ENCODE data around the gene CPTP. TPM values are rescaled to one million over a fixed set of nuclear protein-coding genes. Genes with fewer than 3 reads are reported as not detected.
A peak's percentile ranks its signal among the peaks of the same experiment; 100 is the strongest.

CPTP gene
- total and polyA plus RNA-seq, 2 of the 13 experiments (the other 11 are each of a cell fraction or from before 2014, with no cell fraction given), result 5.5 to 9.3 TPM

DNA sequence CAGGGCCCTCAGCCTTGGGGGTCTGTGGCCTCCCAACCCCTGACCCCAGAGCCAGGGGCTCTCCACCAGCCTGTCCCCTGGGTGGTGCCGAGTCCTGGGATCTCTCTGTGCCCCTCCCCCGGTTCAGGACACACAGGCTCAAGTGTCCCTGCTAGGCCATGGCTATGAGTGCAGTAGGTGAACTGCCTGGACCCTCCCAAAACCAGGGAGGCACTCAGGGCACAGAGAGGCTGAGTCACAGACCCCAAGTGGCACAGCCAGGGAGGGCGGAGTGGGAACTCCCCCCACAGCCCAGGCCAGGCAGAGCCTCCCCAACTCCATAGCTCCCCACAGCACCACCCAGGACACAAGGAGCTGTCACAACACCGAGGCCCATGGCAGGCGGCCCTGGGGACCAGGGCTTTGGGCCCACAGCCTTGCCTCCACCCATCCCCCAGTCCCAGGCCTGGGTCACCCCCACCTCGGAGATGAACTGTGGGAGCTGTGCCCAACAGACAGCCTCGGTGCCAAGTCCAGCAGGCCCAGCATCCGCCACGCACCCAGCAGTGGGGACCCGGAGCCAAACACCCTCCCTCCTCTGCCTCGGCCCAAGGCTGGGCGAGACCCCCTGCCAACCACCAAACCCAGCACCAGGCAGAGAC lies 21.4 kb downstream of the CPTP start:
- TF ChIP-seq NR1H2 (CRISPR knock-in tag; IDR thresholded peaks at IDR 0.05; ENCODE audit: borderline replicate concordance, low read depth), result 0 out of 2 replicates have a peak, but pooled peaks have one; percentile 33
- TF ChIP-seq RBM22 (optimal IDR thresholded peaks at IDR 0.05; ENCODE audit: low read length), result peak; percentile 28
- TF ChIP-seq HNRNPL (IDR thresholded peaks at IDR 0.05; ENCODE audit: low read depth, low read length), result 0 out of 2 replicates have a peak, but pooled peaks have one; percentile 7
- TF ChIP-seq ZNF768 (CRISPR knock-in tag; IDR thresholded peaks at IDR 0.05), result peak; percentile 96
- no peak for TF ChIP-seq ZNF562 (CRISPR knock-in tag; IDR thresholded peaks at IDR 0.05; ENCODE audit: borderline replicate concordance)
- peak; percentile 10 for TF ChIP-seq AGO2 (optimal IDR thresholded peaks at IDR 0.05; ENCODE audit: low read depth, low read length)
- ChIA-PET POLR2A (interaction anchor here (0.9 to 1.4 kb wide), 3 partner anchors 11 to 30 kb away, joined by 4 to 5 read pairs (median 5); partner anchors contain the start of gene AURKAIP1), CTCF (ENCODE audit: low intra/inter-chr PET ratio, low total read pairs) (interaction anchor here (2.5 kb wide), 1 partner anchor 26 kb away, joined by 11 read pairs; no protein-coding TSS in a partner anchor)
- no TSS peak for BruUV-seq (replicated peaks)
- ATAC-seq (no peak), FAIRE-seq (no peak), DNase-seq (ENCODE audit: low spot score) (no peak)
- H4K20me1 ChIP-seq (ENCODE audit: insufficient read depth, low read length), result peaks cover 29% of the 10 kb centered on the region; the same call in 1 of the 2 replicates
- intact Hi-C loops (cut with micrococcal nuclease; ENCODE audit: unreplicated experiment), result loop anchor here (2.0 kb wide), 1 partner anchor 21 kb away; the partner anchor contains the start of genes CPTP and INTS11
- in situ Hi-C loops (cut with HindIII; ENCODE audit: extremely low pct_ligation_motif_present, low pct_unique_long_range_greater_than_20kb), result no loop called here
- H3K9ac ChIP-seq (ENCODE audit: insufficient read depth, low read depth, low read length), result peak overlapping the region; percentile 22; the same call in 1 of the 2 replicates
- peaks cover 48% of the 10 kb centered on the region for H3K79me2 ChIP-seq (ENCODE audit: insufficient read depth, low read length)
- no peaks in the 10 kb centered on the region for H3K27me3 ChIP-seq (ENCODE audit: control insufficient read depth in 1 of 2, insufficient read depth in 2 of 2, low read length in 2 of 2)
- H3K4me3 ChIP-seq (replicated peaks in 1 of 3; ENCODE audit: insufficient read depth in 1 of 3, low read depth in 2 of 3, low read length in 3 of 3), result peak overlapping the region in 1 of 3 experiments; percentile 89; a peak in 1 of 6 replicates
- peaks cover 3 to 9% of the 10 kb centered on the region in 2 experiments for H3K36me3 ChIP-seq (replicated peaks in 1 of 2; ENCODE audit: control insufficient read depth in 1 of 2, insufficient read depth in 2 of 2, low read length in 2 of 2)
- H3K27ac ChIP-seq (ENCODE audit: extremely low read length, insufficient read depth, low read length), result no peak overlapping the region
- H3K4me1 ChIP-seq (ENCODE audit: insufficient read depth, low read length), result peaks cover 42% of the 10 kb centered on the region
- no peaks in the 10 kb centered on the region for H3K9me3 ChIP-seq (ENCODE audit: low read length)
- WGBS (ENCODE audit: low lambda C conversion rate), result 82% methylated on average over 7 of the region's 12 CpGs
- no peak overlapping the region for H2AFZ ChIP-seq (ENCODE audit: low read length)
- peak overlapping the region; percentile 91 for H3K4me2 ChIP-seq (ENCODE audit: low read depth, low read length)

DNA sequence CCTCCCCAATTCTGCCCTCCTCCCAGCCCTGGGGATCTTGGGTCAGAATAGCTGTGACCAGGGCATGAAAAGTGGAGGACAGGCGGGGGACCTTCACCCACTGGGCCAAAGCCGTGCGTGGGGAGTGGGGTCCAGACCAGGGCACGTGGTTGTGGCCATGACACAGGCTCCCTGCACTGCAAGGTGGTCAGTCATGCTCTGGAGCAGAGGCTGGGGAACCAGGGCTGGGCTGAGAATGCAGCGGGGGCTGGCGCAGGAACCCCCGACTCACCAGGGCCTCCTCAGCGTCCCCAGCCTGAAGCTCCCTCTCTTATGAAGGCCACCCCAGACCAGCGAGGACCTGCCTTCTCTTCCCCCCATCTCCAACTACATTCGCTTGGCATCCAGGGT lies 21.9 kb downstream of the CPTP start:
- Histone ChIP-seq H3K4me1 (ENCODE audit: insufficient read depth, low read length) (peaks cover 45% of the 10 kb centered on the region), H3K27ac (ENCODE audit: extremely low read length, insufficient read depth, low read length) (peak overlapping the region; percentile 82), H3K36me3 (replicated peaks in 1 of 2; ENCODE audit: control insufficient read depth in 1 of 2, insufficient read depth in 2 of 2, low read length in 2 of 2) (peaks cover 1 to 4% of the 10 kb centered on the region in 2 experiments; a peak in 3 of 5 replicates), H3K4me3 (replicated peaks in 1 of 3; ENCODE audit: insufficient read depth in 1 of 3, low read depth in 2 of 3, low read length in 3 of 3) (peak overlapping the region in 1 of 3 experiments; percentile 89; a peak in 1 of 6 replicates), H2AFZ (ENCODE audit: low read length) (no peak overlapping the region), H3K9me3 (ENCODE audit: low read length) (no peaks in the 10 kb centered on the region), H3K4me2 (ENCODE audit: low read depth, low read length) (peak overlapping the region; percentile 91), H4K20me1 (ENCODE audit: insufficient read depth, low read length) (peaks cover 29% of the 10 kb centered on the region; the same call in 1 of the 2 replicates), H3K9ac (ENCODE audit: insufficient read depth, low read depth, low read length) (no peak overlapping the region; the same call in 1 of the 2 replicates), H3K79me2 (ENCODE audit: insufficient read depth, low read length) (peaks cover 48% of the 10 kb centered on the region), H3K27me3 (ENCODE audit: control insufficient read depth in 1 of 2, insufficient read depth in 2 of 2, low read length in 2 of 2) (no peaks in the 10 kb centered on the region)
- BruUV-seq (replicated peaks), result TSS peak; percentile 54
- ChIA-PET CTCF (ENCODE audit: low intra/inter-chr PET ratio, low total read pairs) (no interaction called here), POLR2A (interaction anchor here (0.9 to 2.7 kb wide), 6 partner anchors 11 to 86 kb away, joined by 3 to 20 read pairs (median 5); partner anchors contain the start of gene AURKAIP1)
- DNase-seq (ENCODE audit: low spot score) (no peak), ATAC-seq (no peak), FAIRE-seq (no peak)
- in situ Hi-C loops (cut with HindIII; ENCODE audit: extremely low pct_ligation_motif_present, low pct_unique_long_range_greater_than_20kb), result no loop called here
- intact Hi-C loops (cut with micrococcal nuclease; ENCODE audit: unreplicated experiment), result no loop called here
- WGBS (ENCODE audit: low lambda C conversion rate), result 96% methylated on average over 10 of the region's 10 CpGs
- TF ChIP-seq ELF3 (CRISPR knock-in tag; IDR thresholded peaks at IDR 0.05) (no peak), CHCHD3 (CRISPR knock-in tag; IDR thresholded peaks at IDR 0.05) (no peak), ZNF333 (CRISPR knock-in tag; IDR thresholded peaks at IDR 0.05; ENCODE audit: borderline replicate concordance) (no peak), ATF1 (CRISPR knock-in tag; IDR thresholded peaks at IDR 0.05) (no peak), ZNF460 (CRISPR knock-in tag; IDR thresholded peaks at IDR 0.05; ENCODE audit: borderline replicate concordance) (no peak), GATAD1 (CRISPR knock-in tag; IDR thresholded peaks at IDR 0.05) (no peak), ZKSCAN8 (CRISPR knock-in tag; IDR thresholded peaks at IDR 0.05; ENCODE audit: borderline replicate concordance) (no peak), ZMYM4 (CRISPR knock-in tag; IDR thresholded peaks at IDR 0.05) (no peak), ZNF790 (CRISPR knock-in tag; IDR thresholded peaks at IDR 0.05; ENCODE audit: borderline replicate concordance) (no peak)
- TF ChIP-seq, protein P1, sequence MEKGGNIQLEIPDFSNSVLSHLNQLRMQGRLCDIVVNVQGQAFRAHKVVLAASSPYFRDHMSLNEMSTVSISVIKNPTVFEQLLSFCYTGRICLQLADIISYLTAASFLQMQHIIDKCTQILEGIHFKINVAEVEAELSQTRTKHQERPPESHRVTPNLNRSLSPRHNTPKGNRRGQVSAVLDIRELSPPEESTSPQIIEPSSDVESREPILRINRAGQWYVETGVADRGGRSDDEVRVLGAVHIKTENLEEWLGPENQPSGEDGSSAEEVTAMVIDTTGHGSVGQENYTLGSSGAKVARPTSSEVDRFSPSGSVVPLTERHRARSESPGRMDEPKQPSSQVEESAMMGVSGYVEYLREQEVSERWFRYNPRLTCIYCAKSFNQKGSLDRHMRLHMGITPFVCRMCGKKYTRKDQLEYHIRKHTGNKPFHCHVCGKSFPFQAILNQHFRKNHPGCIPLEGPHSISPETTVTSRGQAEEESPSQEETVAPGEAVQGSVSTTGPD (CRISPR knock-in tag; IDR thresholded peaks at IDR 0.05), result no peak
